NCI-H524 treated with DMSO at 0.1 percent for 48 hours (cell line): ENCODE data around the gene TTC39B.
"Not testable (repeated sequence)": the region's sequence is repeated elsewhere in the genome, so short reads cannot be mapped to it uniquely, and the experiment has no call there.

Experiments
- DNase-seq: peaks from one replicate; lab custom pipeline; 2025; lab: John Stamatoyannopoulos, UW

Gene TTC39B

GRCh38 chr9:15306757-15307522 lies at the start of gene TTC39B:
TSS of gene TTC39B (minus strand) at chr9:15307216. CDS start at chr9:15307125, 91 bp downstream.
- DNase-seq: peak; percentile 50

GRCh38 chr9:15355669-15356068 lies 48.7 kb upstream of the TTC39B start:
- DNase-seq: no peak

GRCh38 chr9:15354713-15355112 lies 47.7 kb upstream of the TTC39B start:
- peak; percentile 58 for DNase-seq

GRCh38 chr9:15353892-15354291 lies 46.9 kb upstream of the TTC39B start:
- DNase-seq: no peak

- DNase-seq: no peak
These were observed 45.3 kb upstream of the TTC39B start for GRCh38 chr9:15352306-15352705.

DNA sequence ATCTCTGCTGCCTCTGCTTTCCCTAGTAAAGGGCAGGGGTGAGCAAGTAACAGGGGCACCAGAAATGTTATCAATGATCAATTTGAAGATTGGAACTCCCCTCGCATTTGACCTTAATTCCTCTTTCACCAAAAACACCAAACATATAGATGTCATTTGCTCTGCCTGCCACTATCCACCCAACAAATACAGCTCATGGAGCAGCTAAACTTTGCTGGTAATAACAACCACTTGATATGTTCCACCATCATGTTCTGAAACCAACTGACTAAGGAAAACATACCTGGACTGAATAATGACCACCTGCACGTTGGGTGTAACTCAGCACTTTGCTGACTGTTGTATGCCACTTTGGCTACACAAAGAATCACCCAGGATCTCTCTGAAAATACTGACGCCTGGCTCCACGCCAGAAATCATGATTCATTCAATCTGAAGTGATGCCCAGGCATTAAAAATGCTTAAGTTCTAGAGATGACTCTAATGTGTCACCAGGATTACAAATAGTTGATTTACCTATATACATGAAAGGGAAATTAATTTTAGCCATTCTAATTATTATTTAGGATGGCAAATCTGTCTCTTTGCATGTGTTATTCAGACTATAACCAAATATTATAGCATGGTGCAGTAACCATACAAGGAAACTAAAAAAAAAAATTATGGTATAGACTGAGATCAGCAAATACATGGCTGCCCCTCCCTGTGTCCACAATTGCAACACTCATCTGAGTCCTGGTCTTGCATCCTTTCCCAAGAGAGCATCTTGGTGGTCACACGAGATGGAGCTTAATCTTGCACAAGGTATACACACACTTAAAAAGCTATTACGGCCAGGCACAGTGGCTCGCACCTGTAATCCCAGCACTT lies 43.1 kb upstream of the TTC39B start:
- no peak for DNase-seq

- DNase-seq: no peak
These were observed 39.8 kb upstream of the TTC39B start for GRCh38 chr9:15346837-15347236.

- no peak for DNase-seq
These were observed 37.2 kb upstream of the TTC39B start for GRCh38 chr9:15344191-15344590.

GRCh38 chr9:15333376-15333881 lies 26.4 kb upstream of the TTC39B start:
- no peak for DNase-seq

GRCh38 chr9:15332939-15333338 lies 25.9 kb upstream of the TTC39B start:
- no peak for DNase-seq

GRCh38 chr9:15329539-15330109 lies 22.6 kb upstream of the TTC39B start:
- no peak for DNase-seq

- DNase-seq: no peak
These were observed 21.9 kb upstream of the TTC39B start for GRCh38 chr9:15328946-15329345.

DNA sequence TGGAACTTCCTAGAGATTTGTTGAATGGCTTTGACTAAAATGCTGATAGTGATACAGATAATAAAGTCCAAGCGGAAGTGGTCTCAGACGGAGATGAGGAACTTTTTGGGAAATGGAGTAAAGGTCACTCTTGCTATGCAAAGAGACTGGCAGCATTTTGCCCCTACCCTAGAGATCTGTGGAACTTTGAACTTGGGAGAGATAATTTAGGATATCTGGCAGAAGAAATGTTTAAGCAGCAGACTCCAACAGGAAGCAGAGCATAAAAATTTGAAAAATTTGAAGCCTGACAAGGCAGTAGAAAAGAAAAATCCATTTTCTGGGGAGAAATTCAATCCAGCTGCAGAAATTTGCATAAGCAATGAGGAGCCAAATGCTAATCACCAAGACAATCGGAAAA lies 15.7 kb upstream of the TTC39B start:
- not testable (repeated sequence) for DNase-seq

DNA sequence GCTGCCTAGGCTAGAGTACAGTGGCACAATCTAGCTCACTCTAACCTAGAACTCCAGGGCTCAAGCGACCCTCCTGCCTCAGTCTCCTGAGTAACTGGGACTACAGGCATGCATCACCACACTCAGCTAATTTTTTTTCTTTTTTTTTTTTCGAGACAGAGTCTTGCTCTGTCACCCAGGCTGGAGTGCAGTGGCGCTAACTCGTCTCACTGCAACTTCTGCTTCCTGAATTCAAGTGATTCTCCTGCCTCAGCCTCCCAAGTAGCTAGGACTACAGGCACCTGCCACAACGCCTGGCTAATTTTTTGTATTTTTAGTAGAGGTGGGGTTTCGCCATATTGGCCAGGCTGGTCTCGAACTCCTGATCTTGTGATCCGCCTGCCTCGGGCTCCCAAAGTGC lies 12.6 kb upstream of the TTC39B start:
- DNase-seq: not testable (repeated sequence)

DNA sequence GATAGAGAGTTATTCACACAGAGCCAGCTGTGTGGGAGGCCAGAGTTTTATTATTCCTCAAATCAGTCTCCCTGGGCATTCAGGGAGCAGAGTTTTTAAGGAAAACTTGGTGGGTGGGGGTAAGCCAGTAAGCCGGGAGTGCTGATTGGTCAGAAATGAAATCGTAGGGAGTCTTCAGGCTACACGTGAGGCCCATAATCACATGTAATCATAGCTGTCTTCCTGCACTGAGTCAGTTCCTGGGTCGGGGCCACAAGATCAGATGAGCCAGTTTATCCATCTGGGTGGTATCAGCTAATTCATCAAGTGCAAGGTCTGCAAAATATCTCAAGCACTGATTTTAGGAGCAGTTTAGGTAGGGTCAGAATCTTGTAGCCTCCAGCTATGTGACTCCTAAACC lies 10.8 kb upstream of the TTC39B start:
- no peak for DNase-seq

DNA sequence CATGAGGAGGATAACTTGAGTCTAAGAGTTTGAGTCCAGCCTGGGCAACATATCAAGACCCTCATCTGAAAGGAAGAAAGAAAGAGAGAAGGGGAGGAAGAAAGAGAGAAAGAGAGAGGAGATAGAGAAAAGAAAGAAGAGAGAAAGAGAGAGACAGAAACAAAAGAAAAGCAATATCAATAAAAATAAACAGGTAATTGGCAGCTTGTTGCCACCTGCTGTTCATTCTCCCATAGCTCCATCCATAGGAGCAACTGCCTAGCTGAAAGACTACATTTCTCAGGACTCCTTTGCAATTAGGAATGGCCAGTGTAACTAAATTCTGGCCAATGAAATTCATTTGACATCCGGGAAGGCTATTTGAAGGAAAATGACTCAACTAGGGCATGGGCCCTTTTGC lies 4.6 kb upstream of the TTC39B start:
- DNase-seq: no peak

GRCh38 chr9:15310107-15310850 lies 3.3 kb upstream of the TTC39B start:
- no peak for DNase-seq

GRCh38 chr9:15308511-15308910 lies 1.5 kb upstream of the TTC39B start:
- DNase-seq: no peak

DNA sequence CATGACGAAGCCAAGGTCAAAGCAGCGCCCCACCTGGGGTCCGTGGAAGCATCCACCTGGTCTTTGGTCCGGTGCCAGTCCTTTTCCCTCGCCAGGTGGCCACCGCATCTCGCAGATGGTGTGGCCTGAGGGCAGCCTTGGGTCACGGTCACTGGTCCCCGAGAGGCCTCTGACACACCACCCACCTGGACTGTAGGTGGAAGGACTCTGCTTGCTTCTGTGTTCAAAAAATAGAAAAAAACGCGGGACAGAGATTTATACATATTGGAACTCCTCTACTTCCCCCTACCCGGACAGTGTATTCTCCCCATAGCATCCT lies 466 bp upstream of the TTC39B start:
- DNase-seq: no peak

DNA sequence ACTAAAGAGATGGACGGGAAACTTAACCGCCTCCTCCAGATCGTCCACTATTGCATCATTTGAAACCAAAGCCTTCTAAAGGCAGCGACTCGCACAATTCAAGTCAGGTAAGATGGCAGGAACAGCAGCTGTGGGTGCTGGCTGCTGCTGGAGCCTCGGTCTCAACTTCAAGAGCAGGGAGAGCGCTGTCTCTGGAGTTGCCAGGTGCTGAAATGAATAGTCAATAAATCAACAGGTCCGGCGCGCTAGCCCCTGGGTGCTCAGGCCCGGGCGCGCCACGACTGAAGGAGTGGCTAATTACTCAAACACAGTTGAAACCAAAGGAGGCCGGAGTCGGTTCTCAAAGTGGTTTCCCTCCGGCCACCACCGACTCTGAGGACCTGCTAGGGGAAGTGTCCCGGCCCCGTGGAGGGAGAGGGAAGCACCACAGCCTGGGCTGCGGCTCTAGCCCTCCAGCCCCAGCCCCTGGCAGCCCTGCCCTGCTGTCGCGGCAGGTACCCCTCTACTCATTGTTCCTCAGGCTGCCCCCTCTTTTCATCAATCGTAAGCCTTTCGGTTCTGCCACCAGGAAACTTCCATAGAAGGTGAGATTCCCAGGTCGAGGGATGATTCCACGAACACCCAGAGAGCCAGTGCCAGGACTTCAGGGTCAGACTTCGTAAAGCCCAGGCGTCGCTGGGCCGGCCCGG lies 804 bp downstream of the TTC39B start:
- peak; percentile 21 for DNase-seq

- DNase-seq: no peak
These were observed 1.5 kb downstream of the TTC39B start for GRCh38 chr9:15305470-15305869.
